Measurements from ENCODE around the gene SLC2A3.
"Not testable (repeated sequence)": the region's sequence is repeated elsewhere in the genome, so short reads cannot be mapped to it uniquely, and the experiment has no call there.

SLC2A3 gene

GRCh38 chr12:7948589-7949260 is 12.7 kb upstream of the SLC2A3 start:
- Histone ChIP-seq H3K27ac (peak overlapping the region; percentile 98), H3K4me1 (ENCODE audit: control insufficient read depth in 1 of 2, insufficient read depth in 1 of 2, low read depth in 1 of 2, low read length in 1 of 2) (peaks cover 34 to 44% of the 10 kb centered on the region in 2 experiments), H3K36me3 (no peaks in the 10 kb centered on the region), H3K9me3 (no peaks in the 10 kb centered on the region), H3K4me3 (ENCODE audit: low read depth in 1 of 2, low read length in 1 of 2) (peak overlapping the region; percentile 46 to 54), H3K27me3 (no peaks in the 10 kb centered on the region)
- TF ChIP-seq CTCF (IDR thresholded peaks at IDR 0.05) = no peak

- H3K9me3 ChIP-seq = no peaks in the 10 kb centered on the region
- H3K36me3 ChIP-seq = no peaks in the 10 kb centered on the region
- H3K27ac ChIP-seq = peak overlapping the region; percentile 98
- no peak overlapping the region for H3K4me3 ChIP-seq (ENCODE audit: low read depth in 1 of 2, low read length in 1 of 2)
- H3K27me3 ChIP-seq = no peaks in the 10 kb centered on the region
- no peak for TF ChIP-seq CTCF (IDR thresholded peaks at IDR 0.05)
- H3K4me1 ChIP-seq (ENCODE audit: control insufficient read depth in 1 of 2, insufficient read depth in 1 of 2, low read depth in 1 of 2, low read length in 1 of 2) = peaks cover 34 to 44% of the 10 kb centered on the region in 2 experiments
Observed at GRCh38 chr12:7947011-7947410, 11.0 kb upstream of the SLC2A3 start.

- H3K9me3 ChIP-seq; H3K27ac ChIP-seq; H3K36me3 ChIP-seq; H3K4me3 ChIP-seq (ENCODE audit: low read depth in 1 of 2, low read length in 1 of 2); H3K27me3 ChIP-seq: not testable (repeated sequence)
- peaks cover 26 to 38% of the 10 kb centered on the region in 2 experiments for H3K4me1 ChIP-seq (ENCODE audit: control insufficient read depth in 1 of 2, insufficient read depth in 1 of 2, low read depth in 1 of 2, low read length in 1 of 2)
Observed at GRCh38 chr12:7944760-7945159, 8.8 kb upstream of the SLC2A3 start.

- Histone ChIP-seq H3K36me3 (no peaks in the 10 kb centered on the region), H3K27me3 (no peaks in the 10 kb centered on the region), H3K4me3 (ENCODE audit: low read depth in 1 of 2, low read length in 1 of 2) (no peak overlapping the region), H3K27ac (peak overlapping the region; percentile 45), H3K9me3 (no peaks in the 10 kb centered on the region), H3K4me1 (ENCODE audit: control insufficient read depth in 1 of 2, insufficient read depth in 1 of 2, low read depth in 1 of 2, low read length in 1 of 2) (peaks cover 20 to 27% of the 10 kb centered on the region in 2 experiments)
- TF ChIP-seq CTCF (IDR thresholded peaks at IDR 0.05) = no peak
Observed at GRCh38 chr12:7940906-7941305, 4.9 kb upstream of the SLC2A3 start.

- peaks cover 35 to 40% of the 10 kb centered on the region in 2 experiments for H3K4me1 ChIP-seq (ENCODE audit: control insufficient read depth in 1 of 2, insufficient read depth in 1 of 2, low read depth in 1 of 2, low read length in 1 of 2)
- no peak for TF ChIP-seq CTCF (IDR thresholded peaks at IDR 0.05)
Observed at GRCh38 chr12:7937833-7938506, 2.0 kb upstream of the SLC2A3 start.

GRCh38 chr12:7934889-7935492 is 996 bp downstream of the SLC2A3 start:
- Histone ChIP-seq H3K4me3 (ENCODE audit: low read depth in 1 of 2, low read length in 1 of 2) (peak overlapping the region; percentile 88 to 99), H3K27ac (peak overlapping the region; percentile 88), H3K27me3 (no peaks in the 10 kb centered on the region), H3K36me3 (peaks cover 45% of the 10 kb centered on the region), H3K4me1 (ENCODE audit: control insufficient read depth in 1 of 2, insufficient read depth in 1 of 2, low read depth in 1 of 2, low read length in 1 of 2) (peaks cover 51 to 69% of the 10 kb centered on the region in 2 experiments), H3K9me3 (no peaks in the 10 kb centered on the region)
- TF ChIP-seq CTCF (IDR thresholded peaks at IDR 0.05) = no peak

More at GRCh38 chr12:7937833-7938506, 2.0 kb upstream of the SLC2A3 start:
- H3K4me3 ChIP-seq (ENCODE audit: low read depth in 1 of 2, low read length in 1 of 2) = no peak overlapping the region
- no peaks in the 10 kb centered on the region for H3K9me3 ChIP-seq
- no peaks in the 10 kb centered on the region for H3K27me3 ChIP-seq
- H3K27ac ChIP-seq = peak overlapping the region; percentile 66
- H3K36me3 ChIP-seq = peaks cover 15% of the 10 kb centered on the region
